Activated CD4-positive, alpha-beta T cell treated with anti-CD3 and anti-CD28 coated beads for 36 hours (primary cell): ENCODE results near the gene CD276. TPM values are rescaled to one million over a fixed set of nuclear protein-coding genes. Genes with fewer than 3 reads are reported as not detected.

Experiments
- ATAC-seq: fragments of 200-7000 bp; cut with Tn5 transposase; one replicate; pipeline ENCODE4 v1.10.0; 2021; ENCODE audit warnings: mild to moderate bottlenecking, moderate library complexity
- CTCF ChIA-PET: fragments of 350-600 bp; sonication (Branson Sonifier 250); formaldehyde crosslinking; loops from one replicate; lab custom pipeline; 2021; ENCODE audit warnings: antibody characterized with exemption; lab: Charles Lee
- POLR2A ChIA-PET: fragments of 350-600 bp; sonication (Branson Sonifier 250); formaldehyde crosslinking; loops from one replicate; lab custom pipeline; 2021; ENCODE audit warnings: antibody characterized with exemption, inconsistent platforms; lab: Charles Lee
- DNase-seq: peaks from one replicate; pipeline ENCODE4 v3.0.0-alpha.2; 2020
- H3K27ac Mint-ChIP-seq: one replicate; pipeline ENCODE4 v1.8.0; 2021; ENCODE audit warnings: mixed read lengths
- H3K27me3 Mint-ChIP-seq: one replicate; pipeline ENCODE4 v1.8.0; 2021; ENCODE audit warnings: mixed read lengths
- H3K36me3 Mint-ChIP-seq: one replicate; pipeline ENCODE4 v1.8.0; 2021; ENCODE audit warnings: low read depth, mixed read lengths
- H3K4me1 Mint-ChIP-seq: one replicate; pipeline ENCODE4 v1.8.0; 2021; ENCODE audit warnings: mixed read lengths
- H3K4me3 Mint-ChIP-seq: one replicate; pipeline ENCODE4 v1.8.0; 2021; ENCODE audit warnings: mild to moderate bottlenecking, moderate library complexity, mixed read lengths
- H3K9me3 Mint-ChIP-seq: one replicate; pipeline ENCODE4 v1.8.0; 2021; ENCODE audit warnings: low read depth, mixed read lengths
- intact Hi-C, 2 experiments: fragments of 100-400 bp; cut with DNase I in 1 of 2; cut with micrococcal nuclease in 1 of 2; formaldehyde crosslinking; loops; one replicate each; pipeline versions ENCODE4 v1.14.2 to v1.15.1; 2022 to 2024; cut with DNase I, micrococcal nuclease
- total RNA-seq, 2 experiments: library from RNA; stranded (reverse); gene quantifications; one replicate each; pipeline ENCODE4 v1.2.3, GENCODE V29; 2021

CD276 gene
- total RNA-seq, 2 experiments from 2014 or later: 2.6 to 3.0 TPM

DNA sequence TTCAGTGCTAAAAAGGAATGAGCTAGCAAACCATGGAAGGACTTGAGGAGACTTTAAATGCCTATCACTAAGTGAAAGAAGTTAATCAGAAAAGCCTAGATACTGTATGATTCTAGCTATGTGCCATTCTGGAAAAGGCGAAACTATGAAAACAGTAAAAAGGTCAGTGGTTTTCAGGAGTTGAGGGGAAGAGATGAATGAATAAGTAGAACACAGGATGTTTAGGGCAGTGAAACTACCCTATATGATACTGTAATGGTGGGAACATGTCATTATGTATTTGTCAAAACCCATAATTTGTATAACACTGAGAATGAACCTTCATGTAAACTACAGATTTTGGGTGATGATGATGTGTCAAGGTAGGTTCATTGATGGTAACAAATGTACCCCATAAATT lies 9.6 kb upstream of the CD276 start:
- H3K9me3 Mint-ChIP-seq: no peaks in the 10 kb centered on the region
- no peak overlapping the region for H3K27ac Mint-ChIP-seq
- ChIA-PET POLR2A (no interaction called here), CTCF (interaction anchor here (0.7 to 1.1 kb wide), 2 partner anchors 23 to 38 kb away, joined by 3 read pairs; no protein-coding TSS in a partner anchor)
- no peak for DNase-seq
- no peak overlapping the region for H3K4me3 Mint-ChIP-seq
- H3K36me3 Mint-ChIP-seq: no peaks in the 10 kb centered on the region
- ATAC-seq: peak; percentile 51
- H3K4me1 Mint-ChIP-seq: peaks cover 4% of the 10 kb centered on the region
- intact Hi-C loops: no loop called here
- H3K27me3 Mint-ChIP-seq: peaks cover 36% of the 10 kb centered on the region

DNA sequence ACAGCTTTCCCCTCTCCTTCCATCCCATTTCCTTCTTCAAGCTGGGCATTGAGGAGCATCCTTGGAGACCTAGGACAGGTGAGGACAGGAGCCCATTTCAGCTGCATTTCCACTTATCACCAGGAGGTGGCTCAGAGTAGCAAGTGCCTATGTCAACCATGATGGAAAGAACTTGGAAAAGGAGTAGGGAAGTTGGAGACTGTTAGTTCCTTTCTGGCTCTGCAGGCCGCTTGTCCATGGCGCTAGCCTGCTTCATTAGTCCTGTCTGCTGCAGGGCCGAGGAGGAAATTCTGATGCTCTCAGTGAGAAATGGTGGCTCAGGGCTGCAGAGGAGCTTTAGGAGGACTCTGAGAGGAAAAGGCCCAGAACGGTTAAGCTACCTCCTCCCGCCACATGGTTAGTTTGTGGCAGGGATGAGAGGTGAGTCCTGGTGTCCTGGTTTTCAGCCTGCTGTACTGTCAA lies 7.0 kb upstream of the CD276 start:
- H3K4me3 Mint-ChIP-seq: no peak overlapping the region
- intact Hi-C loops: loop anchor here (1.0 kb wide), 1 partner anchor 23 kb away; no protein-coding TSS in a partner anchor
- CTCF ChIA-PET: interaction anchor here (0.7 to 5.2 kb wide), 30 partner anchors 9 to 409 kb away, joined by 3 to 55 read pairs (median 4); partner anchors contain the start of gene NPTN
- POLR2A ChIA-PET: interaction anchor here (0.6 kb wide), 1 partner anchor 41 kb away, joined by 4 read pairs; no protein-coding TSS in a partner anchor
- peak; percentile 49 for ATAC-seq
- DNase-seq: peak; percentile 68
- H3K9me3 Mint-ChIP-seq: no peaks in the 10 kb centered on the region
- H3K36me3 Mint-ChIP-seq: no peaks in the 10 kb centered on the region
- H3K4me1 Mint-ChIP-seq: peaks cover 17% of the 10 kb centered on the region
- peaks cover 33% of the 10 kb centered on the region for H3K27me3 Mint-ChIP-seq
- H3K27ac Mint-ChIP-seq: no peak overlapping the region

DNA sequence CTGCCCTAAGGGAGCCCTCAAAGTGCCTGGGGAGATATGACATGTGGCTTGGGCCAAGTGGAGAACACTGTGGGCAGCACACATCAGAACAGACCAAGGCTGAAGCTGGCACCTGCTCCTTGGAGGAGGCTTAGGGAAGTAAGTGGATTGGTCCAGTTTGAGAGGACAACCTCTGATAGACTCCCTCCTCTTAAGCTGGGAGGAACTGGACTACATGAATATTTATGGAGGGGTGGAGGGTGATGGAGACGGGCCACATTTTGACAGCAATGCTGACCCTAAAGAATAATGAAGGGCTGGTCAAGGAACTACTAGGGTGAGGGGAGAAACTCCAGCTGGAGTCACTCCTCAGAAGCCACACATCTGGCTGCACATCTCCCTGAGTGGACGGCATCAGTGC lies 6.5 kb upstream of the CD276 start:
- no peaks in the 10 kb centered on the region for H3K9me3 Mint-ChIP-seq
- ATAC-seq (no peak), DNase-seq (no peak)
- ChIA-PET CTCF (interaction anchor here (0.7 to 5.2 kb wide), 26 partner anchors 9 to 1310 kb away, joined by 3 to 55 read pairs (median 4); partner anchors contain the start of gene NPTN), POLR2A (interaction anchor here (0.6 kb wide), 1 partner anchor 42 kb away, joined by 4 read pairs; no protein-coding TSS in a partner anchor)
- no peaks in the 10 kb centered on the region for H3K36me3 Mint-ChIP-seq
- peaks cover 32% of the 10 kb centered on the region for H3K27me3 Mint-ChIP-seq
- H3K27ac Mint-ChIP-seq: no peak overlapping the region
- intact Hi-C loops: loop anchor here (1.0 kb wide), 1 partner anchor 23 kb away; no protein-coding TSS in a partner anchor
- H3K4me3 Mint-ChIP-seq: no peak overlapping the region
- peaks cover 17% of the 10 kb centered on the region for H3K4me1 Mint-ChIP-seq

DNA sequence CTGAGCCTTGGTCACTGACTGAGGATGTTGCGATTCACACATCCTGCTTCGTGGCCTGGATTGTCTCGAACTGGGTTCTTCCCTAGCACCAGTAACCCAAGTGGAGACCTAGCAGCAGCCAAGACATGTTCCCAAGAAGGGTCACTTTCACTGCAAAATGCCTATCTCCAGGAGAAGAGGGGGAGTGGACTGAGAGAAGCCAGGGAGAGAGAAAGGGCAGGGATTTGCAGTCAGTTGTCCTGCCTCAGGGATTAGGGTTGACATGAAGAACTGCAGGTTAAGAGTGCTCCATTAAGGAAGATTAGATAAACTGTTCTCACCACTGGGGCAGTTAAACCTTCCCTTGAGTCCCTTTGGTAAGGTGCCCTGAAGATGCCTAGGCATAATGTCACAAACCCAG lies 5.7 kb upstream of the CD276 start:
- intact Hi-C loops: no loop called here
- POLR2A ChIA-PET: no interaction called here
- Mint-ChIP-seq H3K27ac (no peak overlapping the region), H3K36me3 (no peaks in the 10 kb centered on the region), H3K4me3 (no peak overlapping the region), H3K27me3 (peaks cover 32% of the 10 kb centered on the region), H3K9me3 (no peaks in the 10 kb centered on the region), H3K4me1 (peaks cover 22% of the 10 kb centered on the region)
- CTCF ChIA-PET: interaction anchor here (0.8 to 5.2 kb wide), 12 partner anchors 10 to 1310 kb away, joined by 4 to 55 read pairs (median 8); partner anchors contain the start of gene NPTN
- ATAC-seq (no peak), DNase-seq (no peak)

DNA sequence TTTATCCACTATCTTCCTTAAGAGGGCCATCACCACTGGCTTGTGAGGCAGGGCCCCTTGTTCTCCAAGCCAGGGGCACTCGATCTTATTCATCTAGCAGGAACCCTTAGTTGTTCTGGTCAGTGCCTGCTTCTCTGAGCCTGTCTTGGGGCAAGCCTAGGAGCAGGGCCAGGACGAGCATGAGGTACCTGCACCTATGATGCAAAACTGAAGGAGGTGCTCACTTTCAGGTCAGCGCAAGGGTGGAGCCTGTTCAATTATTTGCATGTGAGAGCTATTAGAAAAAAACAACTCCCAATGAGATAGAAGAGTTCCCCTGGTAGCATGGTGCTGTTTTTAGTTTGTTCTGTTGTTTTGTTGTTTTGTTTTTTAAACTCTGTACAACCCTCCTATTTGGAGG lies 5.0 kb upstream of the CD276 start:
- ChIA-PET POLR2A (interaction anchor here (0.9 kb wide), 1 partner anchor 28 kb away, joined by 3 read pairs; no protein-coding TSS in a partner anchor), CTCF (interaction anchor here (2.0 to 5.2 kb wide), 5 partner anchors 20 to 44 kb away, joined by 7 to 55 read pairs (median 19); partner anchors contain the start of gene NPTN)
- Mint-ChIP-seq H3K27me3 (peaks cover 31% of the 10 kb centered on the region), H3K9me3 (no peaks in the 10 kb centered on the region), H3K36me3 (no peaks in the 10 kb centered on the region), H3K4me1 (peaks cover 27% of the 10 kb centered on the region), H3K4me3 (no peak overlapping the region), H3K27ac (no peak overlapping the region)
- DNase-seq: no peak
- intact Hi-C loops: no loop called here
- ATAC-seq: no peak

DNA sequence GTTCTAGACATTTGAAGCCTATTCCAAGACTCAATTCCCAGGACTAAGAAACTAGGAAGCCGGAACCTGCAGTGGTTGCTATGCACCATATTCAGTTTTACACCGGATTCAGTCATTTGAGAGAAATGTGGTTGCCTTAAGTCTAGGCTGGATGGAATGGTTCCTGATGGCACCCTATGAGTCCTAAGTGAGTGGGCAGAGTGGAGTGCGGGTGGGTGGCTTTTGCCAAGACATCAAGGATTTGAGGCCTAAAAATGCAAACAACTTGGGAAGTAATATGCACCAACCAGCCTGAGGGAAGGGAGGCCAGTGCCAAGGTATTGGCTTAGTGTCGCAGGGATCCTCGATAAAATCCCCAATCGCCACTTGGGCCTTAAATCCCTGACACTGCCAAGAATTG lies 4.2 kb upstream of the CD276 start:
- H3K4me1 Mint-ChIP-seq: peaks cover 26% of the 10 kb centered on the region
- POLR2A ChIA-PET: interaction anchor here (0.9 kb wide), 1 partner anchor 29 kb away, joined by 3 read pairs; no protein-coding TSS in a partner anchor
- DNase-seq: no peak

DNA sequence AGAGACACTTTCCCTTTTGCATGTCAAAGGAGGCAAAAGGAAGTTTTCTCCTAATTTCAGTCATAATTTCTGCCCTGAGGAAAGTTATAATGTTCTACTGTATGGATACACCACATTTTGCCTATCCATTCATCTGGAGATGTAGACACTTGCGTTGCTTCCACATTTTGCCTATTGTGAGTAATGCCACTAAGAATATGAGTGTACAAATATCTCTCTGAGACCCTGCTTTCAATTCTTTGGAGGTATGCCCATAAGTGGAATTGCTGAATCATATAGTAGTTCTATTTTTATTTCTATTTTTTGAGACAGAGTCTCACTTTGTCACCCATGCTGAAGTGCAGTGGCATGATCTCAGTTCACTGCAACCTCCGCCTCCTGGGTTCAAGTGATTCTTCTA lies 3.6 kb upstream of the CD276 start:
- Mint-ChIP-seq H3K27ac (no peak overlapping the region), H3K27me3 (peaks cover 40% of the 10 kb centered on the region), H3K4me1 (peaks cover 32% of the 10 kb centered on the region), H3K36me3 (no peaks in the 10 kb centered on the region), H3K9me3 (no peaks in the 10 kb centered on the region), H3K4me3 (no peak overlapping the region)
- intact Hi-C loops: loop anchor here in 1 of 2 experiments (2.0 kb wide), 1 partner anchor 30 kb away; no protein-coding TSS in a partner anchor
- ChIA-PET CTCF (interaction anchor here (1.3 to 5.2 kb wide), 3 partner anchors 19 to 57 kb away, joined by 3 to 55 read pairs (median 4); no protein-coding TSS in a partner anchor), POLR2A (interaction anchor here (0.9 kb wide), 1 partner anchor 50 kb away, joined by 3 read pairs; no protein-coding TSS in a partner anchor)
- ATAC-seq (peak; percentile 48), DNase-seq (no peak)

More for the DNA sequence above, 4.2 kb upstream of the CD276 start:
- Mint-ChIP-seq H3K36me3 (no peaks in the 10 kb centered on the region), H3K9me3 (no peaks in the 10 kb centered on the region), H3K4me3 (no peak overlapping the region), H3K27ac (no peak overlapping the region), H3K27me3 (peaks cover 34% of the 10 kb centered on the region)
- CTCF ChIA-PET: interaction anchor here (1.3 to 5.2 kb wide), 3 partner anchors 20 to 56 kb away, joined by 3 to 55 read pairs (median 31); partner anchors contain the start of gene NPTN
- intact Hi-C loops: loop anchor here in 1 of 2 experiments (2.0 kb wide), 1 partner anchor 29 kb away; no protein-coding TSS in a partner anchor
- ATAC-seq: no peak

DNA sequence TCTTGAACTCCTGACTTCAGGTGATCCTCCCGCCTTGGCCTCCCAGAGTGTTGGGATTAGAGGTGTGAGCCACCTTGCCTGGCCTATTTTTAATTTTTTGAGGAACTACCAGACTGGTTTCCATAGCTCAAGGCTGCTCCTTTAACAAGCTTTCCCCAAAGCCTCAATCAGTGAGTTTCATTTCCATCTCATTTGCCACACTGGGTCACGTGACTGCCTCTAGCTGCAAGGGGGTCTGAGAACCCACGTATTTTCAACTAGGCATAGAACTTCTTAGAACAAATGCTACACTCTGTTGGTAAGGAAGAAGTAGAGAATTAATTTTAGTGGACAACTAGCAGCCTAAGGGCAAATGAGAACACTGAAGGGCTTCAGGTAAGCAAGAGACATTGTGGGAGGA lies 3.1 kb upstream of the CD276 start:
- ATAC-seq (no peak), DNase-seq (no peak)
- ChIA-PET POLR2A (interaction anchor here (0.9 kb wide), 1 partner anchor 50 kb away, joined by 3 read pairs; no protein-coding TSS in a partner anchor), CTCF (interaction anchor here (1.6 to 5.2 kb wide), 2 partner anchors 18 to 44 kb away, joined by 4 to 55 read pairs; no protein-coding TSS in a partner anchor)
- intact Hi-C loops: loop anchor here in 1 of 2 experiments (2.0 kb wide), 1 partner anchor 30 kb away; no protein-coding TSS in a partner anchor
- H3K4me1 Mint-ChIP-seq: peaks cover 33% of the 10 kb centered on the region
- no peaks in the 10 kb centered on the region for H3K9me3 Mint-ChIP-seq
- no peak overlapping the region for H3K27ac Mint-ChIP-seq
- H3K36me3 Mint-ChIP-seq: no peaks in the 10 kb centered on the region
- H3K27me3 Mint-ChIP-seq: peaks cover 45% of the 10 kb centered on the region
- no peak overlapping the region for H3K4me3 Mint-ChIP-seq

DNA sequence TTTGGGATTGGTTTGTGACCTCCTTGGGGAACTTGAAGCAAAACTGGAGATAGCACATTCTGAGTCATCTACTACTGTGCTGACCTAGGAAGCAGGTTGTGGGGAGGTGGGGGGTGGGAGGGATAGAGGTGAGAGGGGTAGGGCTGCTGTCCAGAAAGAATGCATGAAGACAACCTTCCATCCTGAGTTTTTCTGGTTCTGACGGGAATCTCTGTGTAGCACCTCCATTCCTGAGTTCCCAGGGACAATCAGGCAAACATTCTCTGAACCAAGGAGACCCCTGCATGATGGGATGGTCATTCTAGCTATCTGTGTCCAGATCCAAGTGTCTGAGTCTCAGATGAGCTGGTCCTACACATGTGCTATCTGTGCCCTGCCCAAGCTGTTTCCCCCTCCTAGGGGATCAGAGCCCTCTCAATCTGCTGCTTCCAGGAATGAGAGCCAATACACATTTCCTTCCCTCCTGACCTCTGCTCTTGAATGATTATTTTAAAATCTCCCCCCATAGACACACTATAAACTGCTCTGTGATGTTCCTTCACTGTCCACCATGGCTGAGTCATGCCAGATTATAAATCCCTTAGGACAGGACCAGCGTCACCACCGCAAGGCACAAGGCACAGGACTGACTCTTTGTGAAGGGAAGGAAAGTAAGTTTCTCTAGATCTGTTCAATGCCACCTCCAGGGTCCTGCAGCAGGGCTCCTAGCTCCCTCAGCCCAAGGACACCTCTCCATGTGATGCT lies 2.2 kb upstream of the CD276 start:
- DNase-seq (no peak), ATAC-seq (no peak)
- H3K36me3 Mint-ChIP-seq: no peaks in the 10 kb centered on the region
- peaks cover 53% of the 10 kb centered on the region for H3K27me3 Mint-ChIP-seq
- no peak overlapping the region for H3K4me3 Mint-ChIP-seq
- intact Hi-C loops: loop anchor here in 1 of 2 experiments (2.0 kb wide), 1 partner anchor 31 kb away; no protein-coding TSS in a partner anchor
- H3K27ac Mint-ChIP-seq: no peak overlapping the region
- no peaks in the 10 kb centered on the region for H3K9me3 Mint-ChIP-seq
- CTCF ChIA-PET: interaction anchor here (0.6 to 1.7 kb wide), 3 partner anchors 13 to 46 kb away, joined by 3 to 8 read pairs (median 4); no protein-coding TSS in a partner anchor
- H3K4me1 Mint-ChIP-seq: peaks cover 33% of the 10 kb centered on the region
- POLR2A ChIA-PET: interaction anchor here (0.6 kb wide), 1 partner anchor 46 kb away, joined by 9 read pairs; no protein-coding TSS in a partner anchor

DNA sequence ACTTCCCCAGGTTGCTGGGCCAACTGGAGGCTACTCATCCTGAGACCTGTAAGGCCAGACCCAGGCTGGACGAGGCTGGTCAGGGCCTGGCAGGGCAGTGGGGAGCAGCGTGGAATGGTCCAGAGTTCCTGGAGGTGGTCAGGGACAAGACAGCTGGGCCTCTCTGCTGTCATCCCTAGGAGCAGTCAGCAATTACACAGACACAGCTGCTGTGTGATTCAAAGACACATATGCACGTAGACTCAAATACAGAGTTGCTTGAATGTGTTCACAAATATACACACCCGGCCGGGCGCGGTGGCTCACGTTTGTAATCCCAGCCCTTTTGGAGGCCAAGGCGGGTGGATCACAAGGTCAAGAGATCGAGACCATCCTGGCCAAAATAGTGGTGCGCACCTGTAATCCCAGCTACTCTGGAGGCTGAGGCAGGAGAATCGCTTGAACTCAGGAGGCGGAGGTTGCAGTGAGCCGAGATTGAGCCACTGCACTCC lies 1.5 kb upstream of the CD276 start:
- intact Hi-C loops: no loop called here
- ATAC-seq (no peak), DNase-seq (no peak)
- ChIA-PET CTCF (interaction anchor here (0.6 to 1.7 kb wide), 4 partner anchors 10 to 47 kb away, joined by 3 to 8 read pairs (median 4); no protein-coding TSS in a partner anchor), POLR2A (no interaction called here)
- peaks cover 55% of the 10 kb centered on the region for H3K27me3 Mint-ChIP-seq
- H3K36me3 Mint-ChIP-seq: no peaks in the 10 kb centered on the region
- H3K4me3 Mint-ChIP-seq: no peak overlapping the region
- H3K4me1 Mint-ChIP-seq: peaks cover 33% of the 10 kb centered on the region
- no peaks in the 10 kb centered on the region for H3K9me3 Mint-ChIP-seq
- no peak overlapping the region for H3K27ac Mint-ChIP-seq
